ENCODE measurements around the gene SCAPER.

The SCAPER gene, protein sequence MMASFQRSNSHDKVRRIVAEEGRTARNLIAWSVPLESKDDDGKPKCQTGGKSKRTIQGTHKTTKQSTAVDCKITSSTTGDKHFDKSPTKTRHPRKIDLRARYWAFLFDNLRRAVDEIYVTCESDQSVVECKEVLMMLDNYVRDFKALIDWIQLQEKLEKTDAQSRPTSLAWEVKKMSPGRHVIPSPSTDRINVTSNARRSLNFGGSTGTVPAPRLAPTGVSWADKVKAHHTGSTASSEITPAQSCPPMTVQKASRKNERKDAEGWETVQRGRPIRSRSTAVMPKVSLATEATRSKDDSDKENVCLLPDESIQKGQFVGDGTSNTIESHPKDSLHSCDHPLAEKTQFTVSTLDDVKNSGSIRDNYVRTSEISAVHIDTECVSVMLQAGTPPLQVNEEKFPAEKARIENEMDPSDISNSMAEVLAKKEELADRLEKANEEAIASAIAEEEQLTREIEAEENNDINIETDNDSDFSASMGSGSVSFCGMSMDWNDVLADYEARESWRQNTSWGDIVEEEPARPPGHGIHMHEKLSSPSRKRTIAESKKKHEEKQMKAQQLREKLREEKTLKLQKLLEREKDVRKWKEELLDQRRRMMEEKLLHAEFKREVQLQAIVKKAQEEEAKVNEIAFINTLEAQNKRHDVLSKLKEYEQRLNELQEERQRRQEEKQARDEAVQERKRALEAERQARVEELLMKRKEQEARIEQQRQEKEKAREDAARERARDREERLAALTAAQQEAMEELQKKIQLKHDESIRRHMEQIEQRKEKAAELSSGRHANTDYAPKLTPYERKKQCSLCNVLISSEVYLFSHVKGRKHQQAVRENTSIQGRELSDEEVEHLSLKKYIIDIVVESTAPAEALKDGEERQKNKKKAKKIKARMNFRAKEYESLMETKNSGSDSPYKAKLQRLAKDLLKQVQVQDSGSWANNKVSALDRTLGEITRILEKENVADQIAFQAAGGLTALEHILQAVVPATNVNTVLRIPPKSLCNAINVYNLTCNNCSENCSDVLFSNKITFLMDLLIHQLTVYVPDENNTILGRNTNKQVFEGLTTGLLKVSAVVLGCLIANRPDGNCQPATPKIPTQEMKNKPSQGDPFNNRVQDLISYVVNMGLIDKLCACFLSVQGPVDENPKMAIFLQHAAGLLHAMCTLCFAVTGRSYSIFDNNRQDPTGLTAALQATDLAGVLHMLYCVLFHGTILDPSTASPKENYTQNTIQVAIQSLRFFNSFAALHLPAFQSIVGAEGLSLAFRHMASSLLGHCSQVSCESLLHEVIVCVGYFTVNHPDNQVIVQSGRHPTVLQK (N-terminal part only)

GRCh38 chr15:76905013-76905839 is at the start of gene SCAPER:
SCAPER (minus strand) TSS chr15:76905340; CDS start chr15:76883817, 21,523 bp downstream.
- DNase-seq (ENCODE audit: insufficient read length, low spot score) (peak; percentile 93), FAIRE-seq (peak; percentile 59)

GRCh38 chr15:76954744-76955143 is 49.6 kb upstream of the SCAPER start:
- FAIRE-seq (no peak), DNase-seq (ENCODE audit: insufficient read length, low spot score) (no peak)

- no peak for DNase-seq (ENCODE audit: insufficient read length, low spot score)
- FAIRE-seq, result no peak
Observed at GRCh38 chr15:76953913-76954312, 48.8 kb upstream of the SCAPER start.

DNA sequence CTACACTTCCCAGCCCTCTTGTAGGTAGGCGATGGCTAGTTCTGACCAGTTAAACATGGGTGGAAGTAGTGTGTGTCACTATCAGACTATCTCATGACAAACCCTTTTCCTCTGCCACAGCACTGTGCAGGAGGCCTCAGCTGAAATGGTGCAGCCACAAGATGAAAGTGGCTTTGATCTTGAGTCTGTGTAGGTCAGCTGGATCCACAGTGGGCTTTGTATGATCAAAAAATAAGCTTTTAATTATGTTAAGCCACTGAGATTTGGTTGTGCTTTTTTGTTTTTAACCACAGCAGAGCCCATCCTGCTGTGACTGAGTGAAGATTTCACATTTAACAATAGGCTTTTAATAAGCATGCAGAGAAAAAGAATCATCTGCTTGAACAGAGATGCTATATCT is 46.1 kb upstream of the SCAPER start:
- FAIRE-seq (no peak), DNase-seq (ENCODE audit: insufficient read length, low spot score) (no peak)

DNA sequence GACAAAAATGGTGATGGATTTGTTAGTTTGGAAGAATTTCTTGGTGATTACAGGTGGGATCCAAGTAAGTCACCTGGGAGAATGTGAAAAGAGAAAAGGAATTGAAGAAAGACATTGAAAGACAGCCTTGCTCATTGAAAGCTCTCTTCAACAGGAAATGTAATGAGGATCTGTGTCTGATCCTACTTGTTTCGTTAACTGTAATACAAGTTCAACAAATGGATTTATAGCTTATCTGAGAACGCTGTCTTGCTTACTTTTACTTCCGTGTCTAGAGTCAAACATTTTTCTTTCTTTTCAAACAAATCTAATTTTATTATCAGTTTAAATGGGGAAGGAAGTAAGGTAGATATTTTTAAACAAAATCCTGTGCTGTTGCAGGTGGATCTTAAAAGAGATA is 42.3 kb upstream of the SCAPER start:
- FAIRE-seq (no peak), DNase-seq (ENCODE audit: insufficient read length, low spot score) (no peak)

- DNase-seq (ENCODE audit: insufficient read length, low spot score), result no peak
- FAIRE-seq, result no peak
Observed at GRCh38 chr15:76945494-76946093, 40.5 kb upstream of the SCAPER start.

DNA sequence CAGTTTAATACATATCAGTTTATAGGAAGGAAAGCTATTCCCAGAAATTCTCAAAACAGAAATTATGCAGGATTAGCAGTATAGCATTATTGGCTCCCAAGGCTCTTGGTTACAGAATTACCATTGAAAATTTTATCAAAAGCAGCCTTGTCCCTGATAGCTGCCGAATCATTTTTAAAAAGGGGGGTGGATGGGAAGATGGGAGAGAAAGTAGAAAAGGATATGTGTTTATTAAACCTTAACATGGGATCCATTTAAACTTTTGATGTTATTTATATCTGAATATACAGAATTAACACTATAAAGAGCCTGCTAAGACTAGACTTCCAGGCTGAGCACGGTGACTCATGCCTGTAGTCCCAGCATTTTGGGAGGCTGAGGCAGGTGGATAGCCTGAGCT is 37.2 kb upstream of the SCAPER start:
- FAIRE-seq, result no peak
- DNase-seq (ENCODE audit: insufficient read length, low spot score), result no peak

DNA sequence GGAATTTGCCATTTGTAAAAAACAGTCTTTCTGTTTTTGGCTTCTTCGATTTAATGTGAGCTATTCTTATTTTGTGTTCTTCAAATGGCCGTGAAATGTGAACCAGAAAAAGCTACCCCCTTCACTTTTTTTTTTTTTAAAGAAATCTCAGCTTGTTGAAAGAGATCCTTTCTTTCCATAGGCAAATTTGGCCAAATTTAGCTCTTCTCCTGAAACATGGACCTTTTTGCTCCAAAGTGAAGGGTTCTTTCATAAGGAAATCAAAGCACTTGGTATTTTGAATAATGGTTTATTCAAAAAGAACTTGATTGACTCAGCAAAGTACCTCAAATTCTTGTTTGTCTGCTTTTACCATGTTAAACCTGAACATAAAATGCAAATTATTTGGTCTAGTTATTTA is 36.5 kb upstream of the SCAPER start:
- FAIRE-seq (no peak), DNase-seq (ENCODE audit: insufficient read length, low spot score) (no peak)

DNA sequence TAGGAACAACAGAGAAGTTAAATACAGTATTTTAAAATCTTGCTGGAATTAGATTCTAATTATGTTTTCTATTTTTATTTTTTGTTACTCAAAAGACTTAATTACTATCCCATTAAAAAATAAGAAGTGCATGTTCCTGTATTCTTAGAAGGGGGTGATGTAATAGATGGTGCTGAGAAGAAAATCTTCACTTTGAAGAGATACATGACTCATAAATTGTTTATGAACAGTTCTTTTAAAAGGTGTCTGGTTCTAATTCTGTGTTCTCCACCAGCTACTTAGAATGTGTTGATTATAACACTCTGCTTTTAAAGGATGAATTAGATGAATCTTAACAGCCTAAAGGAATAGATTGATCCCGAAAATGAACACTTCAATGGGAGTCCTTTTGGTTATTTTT is 34.6 kb upstream of the SCAPER start:
- FAIRE-seq (no peak), DNase-seq (ENCODE audit: insufficient read length, low spot score) (no peak)

- FAIRE-seq, result no peak
Observed at GRCh38 chr15:76938752-76939151, 33.6 kb upstream of the SCAPER start.

DNA sequence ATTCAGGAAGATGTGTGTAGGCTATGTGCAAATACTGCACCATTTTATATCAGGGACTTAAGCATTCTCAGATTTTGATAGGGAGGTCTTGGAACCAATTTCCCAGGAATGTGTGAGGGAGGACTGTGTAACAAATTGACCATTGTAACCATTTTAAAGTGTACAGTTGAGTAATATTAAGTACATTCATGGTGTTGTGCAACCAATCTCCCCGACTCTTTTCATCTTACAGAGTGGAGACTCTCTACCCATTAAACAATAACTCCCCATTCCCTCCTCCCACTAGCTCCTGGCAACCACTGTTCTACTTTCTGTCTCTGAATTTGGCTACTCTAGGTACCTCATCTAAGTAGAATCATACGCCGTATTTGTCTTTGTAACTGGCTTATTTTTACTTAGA is 31.5 kb upstream of the SCAPER start:
- FAIRE-seq (no peak), DNase-seq (ENCODE audit: insufficient read length, low spot score) (no peak)

More at GRCh38 chr15:76938752-76939151, 33.6 kb upstream of the SCAPER start:
- DNase-seq (ENCODE audit: insufficient read length, low spot score), result no peak

DNA sequence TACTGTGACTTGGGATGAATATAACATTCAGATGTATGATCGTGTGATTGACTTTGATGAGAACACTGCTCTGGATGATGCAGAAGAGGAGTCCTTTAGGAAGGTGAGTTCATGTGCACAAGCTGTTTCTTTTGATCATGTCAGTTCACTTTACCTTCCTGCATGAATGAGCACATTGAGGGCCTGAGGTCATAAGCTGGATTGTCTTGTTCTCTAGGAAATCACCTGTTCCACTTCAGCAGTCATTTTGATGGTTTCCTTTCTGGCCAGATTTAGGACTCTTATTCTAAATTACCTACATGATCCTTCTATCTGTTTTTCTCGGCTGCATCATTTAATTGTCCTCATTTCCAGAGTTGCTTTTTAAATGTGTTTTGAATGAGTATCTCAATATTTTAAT is 30.5 kb upstream of the SCAPER start:
- DNase-seq (ENCODE audit: insufficient read length, low spot score) (no peak), FAIRE-seq (no peak)

DNA sequence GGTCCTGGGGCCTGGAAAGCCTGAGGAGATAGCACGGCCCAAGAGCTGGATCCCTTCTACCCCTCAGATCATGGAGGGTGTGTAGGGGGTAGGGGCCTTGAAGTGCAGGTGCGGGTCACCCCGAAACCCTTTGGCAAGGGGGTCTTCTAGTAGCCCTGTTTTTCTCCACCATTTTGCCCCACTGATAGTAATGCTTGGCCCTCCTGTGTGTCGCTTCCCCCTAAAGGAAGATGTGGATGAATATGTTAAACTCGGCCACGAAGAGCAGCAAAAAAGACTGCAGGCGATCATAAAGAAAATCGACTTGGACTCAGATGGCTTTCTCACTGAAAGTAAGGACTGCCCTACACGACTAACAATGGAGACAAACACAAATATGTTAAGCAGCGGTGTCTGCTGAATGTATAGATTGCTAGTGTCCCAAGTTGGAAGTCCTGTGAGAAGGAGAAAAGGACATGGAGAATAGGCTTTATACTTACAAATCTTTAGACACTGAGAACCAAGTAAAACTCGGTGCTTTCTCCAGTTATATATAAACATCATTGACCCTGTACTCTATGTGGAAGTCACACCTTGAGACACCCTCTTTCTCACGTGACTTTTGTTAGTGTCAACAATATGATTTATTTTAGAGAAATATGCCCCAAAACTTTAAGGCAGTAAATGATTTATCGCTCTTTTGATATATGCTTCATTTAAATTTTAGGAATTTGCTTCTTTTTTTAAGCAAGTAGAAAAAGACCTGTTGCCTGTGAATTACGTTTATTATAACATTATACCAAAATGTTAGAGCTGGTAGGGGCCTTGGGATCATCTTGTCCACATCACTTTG is 27.2 kb upstream of the SCAPER start:
- FAIRE-seq (no peak), DNase-seq (ENCODE audit: insufficient read length, low spot score) (no peak)

- DNase-seq (ENCODE audit: insufficient read length, low spot score), result peak; percentile 88
- peak; percentile 96 for FAIRE-seq
Observed at GRCh38 chr15:76931397-76932134, 26.4 kb upstream of the SCAPER start, which contains the start of gene RCN2. RCN2 (plus strand) TSS chr15:76931749; CDS start chr15:76931842, 93 bp downstream.

GRCh38 chr15:76930831-76931396 is 25.8 kb upstream of the SCAPER start:
- DNase-seq (ENCODE audit: insufficient read length, low spot score) (no peak), FAIRE-seq (no peak)

- DNase-seq (ENCODE audit: insufficient read length, low spot score), result no peak
- no peak for FAIRE-seq
Observed at GRCh38 chr15:76929011-76929760, 24.0 kb upstream of the SCAPER start.

- FAIRE-seq, result no peak
Observed at GRCh38 chr15:76928201-76928600, 23.1 kb upstream of the SCAPER start.

More at GRCh38 chr15:76928201-76928600, 23.1 kb upstream of the SCAPER start:
- no peak for DNase-seq (ENCODE audit: insufficient read length, low spot score)

Measured in HTR-8/SVneo (cell line).